LoVo (cell line): ENCODE data around the gene MYO5C.

ENCODE experiments used
- DNase-seq: peaks from one replicate; pipeline ENCODE4 v3.0.0-alpha.2; 2016; ENCODE audit warnings: low spot score

The MYO5C gene

DNA sequence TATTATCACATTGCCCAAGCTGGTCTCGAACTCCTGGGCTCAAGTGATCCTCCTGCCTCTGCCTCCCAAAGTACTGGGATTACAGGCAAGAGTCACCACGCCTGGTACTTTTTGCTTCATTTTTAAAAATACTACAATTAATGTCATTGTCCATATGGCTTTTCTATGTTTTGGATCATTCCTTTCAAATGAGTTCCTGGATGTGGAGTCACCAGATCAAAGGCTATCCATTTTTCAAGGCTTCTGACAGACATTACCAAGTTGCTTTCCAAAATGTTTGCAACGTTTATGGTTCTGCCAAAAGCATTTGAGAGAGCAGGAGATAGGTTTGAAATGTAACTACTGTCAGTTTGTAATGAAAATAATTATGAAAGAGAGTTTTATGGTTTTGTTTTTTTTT is 148.8 kb downstream of the MYO5C start:
- DNase-seq, result no peak

DNA sequence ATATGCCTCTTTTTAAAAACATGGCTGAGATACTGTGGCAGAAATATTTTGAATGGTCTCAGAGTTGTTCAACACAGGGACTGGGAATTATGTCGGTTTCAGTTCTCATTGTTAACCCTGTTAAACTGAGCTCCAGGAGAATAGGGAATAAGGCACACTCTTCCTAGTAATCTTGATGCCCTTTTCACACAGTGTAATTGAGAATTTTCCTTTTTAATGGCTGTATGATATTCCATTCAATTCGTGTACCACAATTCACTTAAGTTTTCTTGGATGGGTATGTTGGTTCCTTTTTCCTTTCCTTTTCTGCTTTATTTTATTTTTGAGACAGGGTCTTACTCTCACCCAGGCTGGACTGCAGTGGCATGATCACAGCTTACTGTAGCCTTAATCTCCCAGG is 149.3 kb downstream of the MYO5C start:
- DNase-seq, result no peak

DNA sequence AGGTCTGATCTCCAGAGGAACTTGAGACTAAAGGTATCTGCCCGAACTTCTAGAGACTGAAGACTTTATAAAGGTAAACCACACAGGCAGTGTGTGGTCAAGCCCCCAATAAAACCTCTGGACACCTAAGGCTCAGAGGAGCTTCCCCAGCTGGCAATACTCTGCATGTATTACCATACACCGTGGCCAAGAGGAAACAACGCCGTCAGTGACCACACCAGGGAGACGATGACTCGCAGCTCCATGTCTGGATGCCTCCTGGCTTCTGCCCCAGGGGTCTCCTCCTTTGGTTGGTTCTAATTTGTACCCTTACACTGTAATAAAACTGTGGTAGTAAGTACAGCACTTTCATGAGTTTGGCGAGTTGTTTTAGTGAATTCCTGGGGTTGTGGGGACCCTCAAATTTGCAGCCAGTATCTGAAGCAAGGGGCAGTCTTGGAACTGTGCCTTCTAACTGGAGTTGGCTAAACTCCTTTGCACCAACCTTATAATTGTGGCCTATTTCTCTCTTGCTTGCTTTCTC is 150.9 kb downstream of the MYO5C start:
- DNase-seq, result no peak

DNA sequence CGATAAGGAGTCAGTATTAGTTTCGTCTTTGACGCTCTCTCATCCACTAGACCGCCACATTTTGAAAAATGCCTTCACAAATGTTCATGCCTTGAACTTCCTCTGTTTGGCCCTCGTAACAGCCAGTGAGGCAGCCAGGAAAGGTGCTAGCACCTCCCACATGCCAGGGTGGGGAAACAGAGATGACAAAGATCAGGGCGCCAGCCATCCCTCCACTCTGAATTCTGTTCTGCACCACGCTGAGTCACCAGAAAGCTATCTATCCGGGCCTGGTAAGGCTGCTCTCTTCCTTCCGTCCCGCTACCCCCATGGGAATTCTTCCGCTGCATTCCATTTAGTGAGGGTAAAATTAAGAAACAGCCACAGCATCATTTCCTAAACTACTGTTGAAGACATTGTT is 151.7 kb downstream of the MYO5C start:
- DNase-seq, result no peak
